Dendritic cell treated with granulocyte-macrophage colony-stimulating factor and Interleukin-4, amounts not matched to agents 40 ng/mL and 50 ng/mL, for 4 days (primary cell): Measurements from ENCODE around the gene CHCT1.
A peak's percentile ranks its signal among the peaks of the same experiment; 100 is the strongest.
"Not testable (repeated sequence)": the region's sequence is repeated elsewhere in the genome, so short reads cannot be mapped to it uniquely, and the experiment has no call there.

Experiments used
- H3K27ac Mint-ChIP-seq: one replicate; pipeline ENCODE4 v1.8.0; 2022; ENCODE audit warnings: mild to moderate bottlenecking, mixed read lengths
- H3K27me3 Mint-ChIP-seq: one replicate; pipeline ENCODE4 v1.8.0; 2022; ENCODE audit warnings: mild to moderate bottlenecking, mixed read lengths
- H3K36me3 Mint-ChIP-seq: one replicate; pipeline ENCODE4 v1.8.0; 2022; ENCODE audit warnings: low read depth, mixed read lengths
- H3K4me1 Mint-ChIP-seq: one replicate; pipeline ENCODE4 v1.8.0; 2022; ENCODE audit warnings: low read depth, mixed read lengths
- H3K4me3 Mint-ChIP-seq: one replicate; pipeline ENCODE4 v1.8.0; 2022; ENCODE audit warnings: mild to moderate bottlenecking, moderate library complexity, mixed read lengths
- H3K9me3 Mint-ChIP-seq: one replicate; pipeline ENCODE4 v1.8.0; 2022; ENCODE audit warnings: mixed read lengths
- intact Hi-C: fragments of 100-400 bp; cut with micrococcal nuclease; formaldehyde crosslinking; loops from one replicate; pipeline ENCODE4 v1.15.0; 2022

The CHCT1 gene

DNA sequence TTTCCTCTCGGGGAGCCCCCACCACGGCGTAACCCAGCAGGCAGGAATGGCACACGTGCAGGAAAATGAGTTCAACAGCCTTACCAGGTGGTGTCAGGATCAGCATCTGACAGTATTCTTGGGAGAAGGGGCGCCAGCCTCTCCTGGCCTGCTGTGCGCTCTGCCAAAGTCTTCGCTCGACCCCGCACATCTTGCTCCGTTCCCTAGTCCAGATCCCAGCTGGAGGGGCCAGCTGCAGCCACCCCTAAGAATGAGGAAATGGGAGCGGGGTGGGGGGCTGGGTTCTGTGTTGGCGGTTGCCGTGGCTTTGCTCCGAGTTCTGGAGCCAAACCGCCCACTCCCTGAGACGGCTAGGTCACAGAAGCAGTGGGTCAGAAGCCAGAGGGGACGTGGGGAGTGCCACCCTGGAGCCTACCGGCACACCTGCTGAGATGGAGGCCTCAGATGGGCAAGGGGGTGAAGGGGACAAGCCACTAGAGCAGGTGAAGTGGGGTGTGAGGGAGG, at the start of gene CHCT1:
TSS of gene CHCT1 (plus strand) at position 328 of the 504 bp plus-strand sequence. CDS start at position 432, 104 bp downstream.
- intact Hi-C loops = no loop called here
- H3K9me3 Mint-ChIP-seq = peaks cover 7% of the 10 kb centered on the region
- peaks cover 21% of the 10 kb centered on the region for H3K36me3 Mint-ChIP-seq
- H3K4me3 Mint-ChIP-seq = peak within 1 kb of the TSS; percentile 95
- H3K27ac Mint-ChIP-seq = peak within 1 kb of the TSS; percentile 98
- H3K27me3 Mint-ChIP-seq = peaks cover 3% of the 10 kb centered on the region
- H3K4me1 Mint-ChIP-seq = peaks cover 38% of the 10 kb centered on the region

DNA sequence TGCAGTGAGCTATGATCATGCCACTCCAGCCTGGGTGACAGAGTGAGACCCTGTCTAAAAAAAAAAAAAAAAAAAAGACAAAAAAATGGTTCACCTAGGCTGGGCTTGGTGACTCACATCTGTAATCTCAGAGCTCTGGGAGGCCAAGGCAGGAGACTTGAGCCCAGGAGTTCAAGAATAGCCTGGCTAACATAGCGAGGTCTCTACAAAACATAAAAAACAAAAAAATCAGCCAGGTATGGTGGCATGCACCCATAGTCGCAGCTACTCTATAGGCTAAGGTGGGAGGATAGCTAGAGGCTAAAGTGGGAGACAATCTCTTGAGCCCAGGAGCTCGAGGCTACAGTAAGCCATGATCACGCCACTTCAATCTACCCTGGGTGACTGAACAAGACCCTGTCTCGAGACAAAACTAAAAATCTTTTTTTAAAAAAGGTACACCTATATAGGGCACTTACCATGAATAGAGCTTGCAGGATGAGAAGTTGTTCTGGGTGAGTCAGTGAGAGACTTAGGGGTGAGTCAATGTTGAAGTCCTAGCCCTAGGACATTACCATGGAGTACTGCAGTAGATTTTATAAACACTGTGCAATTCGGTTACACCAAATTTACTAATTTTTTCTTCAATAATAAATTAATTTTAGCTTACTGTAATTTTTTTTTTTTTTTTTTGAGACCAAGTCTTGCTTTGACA, 49.4 kb upstream of the CHCT1 start:
- peaks cover 28% of the 10 kb centered on the region for H3K36me3 Mint-ChIP-seq
- peaks cover 28% of the 10 kb centered on the region for H3K4me1 Mint-ChIP-seq
- H3K9me3 Mint-ChIP-seq = no peaks in the 10 kb centered on the region
- intact Hi-C loops = no loop called here
- H3K27me3 Mint-ChIP-seq = no peaks in the 10 kb centered on the region
- H3K4me3 Mint-ChIP-seq = no peak overlapping the region
- no peak overlapping the region for H3K27ac Mint-ChIP-seq

DNA sequence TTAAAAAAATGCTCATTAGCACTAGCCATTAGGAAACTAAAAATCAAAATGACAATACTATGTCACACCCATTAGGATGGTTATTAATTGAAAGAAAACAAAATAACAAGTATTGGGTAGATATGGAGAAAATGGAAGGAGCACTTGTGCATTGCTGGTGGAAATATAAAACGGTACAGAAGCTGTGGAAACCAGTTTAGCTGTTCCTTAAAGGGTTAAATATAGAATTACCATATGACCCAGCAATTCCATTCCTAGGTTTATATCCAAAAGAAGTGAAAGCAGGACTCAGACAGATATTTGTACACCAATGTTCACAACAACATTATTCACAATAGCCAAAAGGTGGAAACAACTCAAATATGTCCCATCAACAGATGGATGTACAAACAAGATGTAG, 44.1 kb upstream of the CHCT1 start:
- intact Hi-C loops, H3K9me3 Mint-ChIP-seq, H3K4me3 Mint-ChIP-seq, H3K27me3 Mint-ChIP-seq, H3K27ac Mint-ChIP-seq: not testable (repeated sequence)
- Mint-ChIP-seq H3K4me1 (peaks cover 19% of the 10 kb centered on the region), H3K36me3 (peaks cover 49% of the 10 kb centered on the region)

DNA sequence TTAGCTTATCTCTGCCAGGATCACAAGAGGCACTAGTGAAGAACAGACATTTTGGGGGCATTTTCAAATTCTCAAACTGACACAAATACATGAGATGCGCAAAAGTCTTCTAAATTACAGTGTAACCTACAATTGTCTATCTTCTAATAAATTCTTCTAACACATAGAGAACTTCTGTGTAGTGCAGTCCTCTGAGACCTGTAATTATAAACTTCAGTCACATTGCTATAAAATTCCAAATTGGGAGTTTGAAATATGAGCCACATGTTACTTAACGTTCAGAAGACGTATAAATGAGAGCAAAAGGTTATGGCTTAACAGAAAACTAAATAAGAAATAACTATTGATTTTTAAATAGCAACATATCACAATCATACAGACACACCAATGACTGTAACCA, 42.8 kb upstream of the CHCT1 start:
- H3K4me3 Mint-ChIP-seq, intact Hi-C loops, H3K9me3 Mint-ChIP-seq, H3K27me3 Mint-ChIP-seq, H3K27ac Mint-ChIP-seq: not testable (repeated sequence)
- H3K36me3 Mint-ChIP-seq = peaks cover 47% of the 10 kb centered on the region
- peaks cover 24% of the 10 kb centered on the region for H3K4me1 Mint-ChIP-seq

DNA sequence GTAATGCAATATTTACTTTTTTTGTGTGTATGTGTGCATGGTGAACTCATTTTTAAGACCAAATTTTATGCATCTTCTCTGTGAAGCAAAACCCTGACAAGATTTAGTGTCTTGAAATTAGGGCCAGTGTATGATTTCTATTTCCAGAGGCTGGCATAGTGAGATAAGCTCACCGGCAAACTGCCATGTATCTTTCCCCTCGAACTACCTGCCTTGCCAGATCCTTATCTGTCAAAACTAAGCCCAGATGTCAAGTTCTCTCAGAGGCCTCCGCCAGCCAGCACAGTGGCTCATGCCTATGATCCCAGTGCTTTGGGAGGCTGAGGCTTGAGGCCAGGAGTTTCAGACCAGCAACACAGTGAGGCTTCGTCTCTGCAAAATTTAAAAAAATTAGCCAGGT, 40.3 kb upstream of the CHCT1 start:
- H3K4me3 Mint-ChIP-seq = no peak overlapping the region
- no peaks in the 10 kb centered on the region for H3K27me3 Mint-ChIP-seq
- H3K36me3 Mint-ChIP-seq = peaks cover 43% of the 10 kb centered on the region
- H3K9me3 Mint-ChIP-seq = no peaks in the 10 kb centered on the region
- intact Hi-C loops = no loop called here
- H3K27ac Mint-ChIP-seq = no peak overlapping the region
- H3K4me1 Mint-ChIP-seq = peaks cover 48% of the 10 kb centered on the region

DNA sequence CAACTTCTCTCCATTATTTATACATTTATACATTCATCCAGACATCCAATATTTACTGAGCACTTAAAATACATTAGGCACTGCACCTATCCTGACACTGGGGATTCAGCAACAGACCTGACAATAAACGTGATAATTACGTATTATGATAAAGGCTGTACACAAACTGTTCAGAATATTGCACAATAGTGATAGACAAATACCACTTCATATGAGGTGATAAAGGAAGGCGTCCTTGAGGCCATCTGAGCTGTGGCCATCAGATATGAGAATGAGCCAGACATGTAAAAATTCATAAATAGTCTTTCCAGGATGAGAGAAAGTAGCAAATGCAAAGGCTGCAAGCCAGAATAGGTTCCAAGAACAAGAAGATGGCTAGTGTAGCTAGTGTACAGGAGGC, 38.9 kb upstream of the CHCT1 start:
- Mint-ChIP-seq H3K27me3 (no peaks in the 10 kb centered on the region), H3K9me3 (no peaks in the 10 kb centered on the region), H3K36me3 (peaks cover 31% of the 10 kb centered on the region), H3K4me3 (no peak overlapping the region), H3K4me1 (peaks cover 54% of the 10 kb centered on the region), H3K27ac (no peak overlapping the region)
- intact Hi-C loops = no loop called here

DNA sequence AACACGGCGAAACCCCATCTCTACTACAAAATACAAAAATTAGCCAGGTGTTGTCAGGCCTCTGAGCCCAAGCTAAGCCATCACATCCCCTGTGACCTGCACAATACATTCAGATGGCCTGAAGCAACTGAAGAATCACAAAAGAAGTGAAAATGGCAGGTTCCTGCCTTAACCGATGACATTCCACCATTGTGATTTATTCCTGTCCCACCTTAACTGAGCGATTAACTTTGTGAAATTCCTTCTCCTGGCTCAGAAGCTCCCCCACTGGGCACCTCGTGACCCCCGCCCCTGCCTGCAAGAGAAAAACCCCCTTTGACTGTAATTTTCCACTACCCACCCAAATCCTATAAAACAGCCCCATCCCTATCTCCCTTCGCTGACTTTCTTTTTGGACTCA, 37.4 kb upstream of the CHCT1 start:
- intact Hi-C loops, H3K4me3 Mint-ChIP-seq, H3K27me3 Mint-ChIP-seq, H3K9me3 Mint-ChIP-seq: not testable (repeated sequence)
- Mint-ChIP-seq H3K27ac (peak overlapping the region; percentile 75), H3K36me3 (peaks cover 27% of the 10 kb centered on the region), H3K4me1 (peaks cover 66% of the 10 kb centered on the region)

DNA sequence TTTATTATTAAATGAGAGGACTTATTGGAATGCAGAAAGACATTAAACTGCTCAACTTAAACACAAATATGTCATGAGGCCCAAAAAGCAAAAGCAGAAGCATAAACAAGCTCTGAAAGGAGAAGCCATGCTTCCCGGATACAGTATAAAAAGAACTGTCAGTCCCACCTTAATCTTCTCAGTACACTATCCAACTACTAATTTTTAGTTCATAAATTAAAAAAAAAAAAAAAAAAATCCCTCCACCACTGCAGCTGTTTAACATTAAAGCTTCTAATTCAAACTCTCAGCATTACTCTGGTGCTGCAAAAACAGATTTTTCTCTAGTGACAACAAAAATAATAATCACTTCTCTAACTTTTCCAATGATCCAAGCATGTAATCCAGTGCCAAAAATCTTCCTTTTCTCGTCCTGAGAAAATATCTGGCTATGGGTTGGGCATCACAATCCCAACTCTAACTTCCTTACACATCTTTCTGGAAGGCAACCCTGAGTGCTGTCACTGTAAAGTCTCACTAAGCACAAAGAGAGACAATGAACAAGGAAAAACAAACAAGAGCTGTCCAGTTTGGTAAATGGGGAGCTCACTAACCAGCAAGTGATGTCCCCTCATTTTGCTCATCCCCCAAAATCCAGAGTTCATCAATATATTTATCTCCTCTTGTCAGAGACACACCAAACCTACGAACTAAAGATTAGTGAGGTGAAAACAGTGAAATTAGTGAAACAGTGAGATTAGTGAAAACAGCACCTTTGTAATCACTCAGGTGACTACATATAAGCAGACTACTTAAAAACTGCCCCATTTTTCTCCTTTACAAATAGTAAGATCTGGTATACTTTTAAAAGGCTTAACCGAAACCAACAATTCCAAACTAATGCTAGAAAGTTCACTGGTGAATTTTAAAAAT, 35.9 kb upstream of the CHCT1 start:
- H3K9me3 Mint-ChIP-seq = no peaks in the 10 kb centered on the region
- peak overlapping the region; percentile 75 for H3K27ac Mint-ChIP-seq
- H3K4me3 Mint-ChIP-seq = peak overlapping the region; percentile 45
- peaks cover 36% of the 10 kb centered on the region for H3K36me3 Mint-ChIP-seq
- intact Hi-C loops = no loop called here
- peaks cover 77% of the 10 kb centered on the region for H3K4me1 Mint-ChIP-seq
- H3K27me3 Mint-ChIP-seq = no peaks in the 10 kb centered on the region

DNA sequence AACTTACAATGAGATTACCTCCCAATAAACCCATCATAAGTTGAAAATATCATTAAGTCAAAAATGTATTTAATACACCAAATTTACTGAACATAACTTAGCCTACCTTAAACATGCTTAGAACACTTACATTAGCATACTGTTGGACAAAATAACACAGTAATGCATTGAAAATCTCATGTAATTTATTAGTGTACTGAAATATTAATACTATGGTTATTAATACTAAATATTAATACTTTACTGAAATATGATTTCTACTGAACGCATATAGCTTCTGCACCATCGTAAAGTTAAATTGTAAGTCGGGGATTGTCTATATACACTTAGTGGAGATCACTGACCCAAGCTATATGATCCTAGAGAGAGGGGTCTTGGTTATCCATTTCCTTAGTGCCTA, 34.6 kb upstream of the CHCT1 start:
- intact Hi-C loops = no loop called here
- Mint-ChIP-seq H3K36me3 (peaks cover 31% of the 10 kb centered on the region), H3K4me3 (no peak overlapping the region), H3K9me3 (no peaks in the 10 kb centered on the region), H3K27me3 (no peaks in the 10 kb centered on the region), H3K27ac (no peak overlapping the region), H3K4me1 (peaks cover 68% of the 10 kb centered on the region)

DNA sequence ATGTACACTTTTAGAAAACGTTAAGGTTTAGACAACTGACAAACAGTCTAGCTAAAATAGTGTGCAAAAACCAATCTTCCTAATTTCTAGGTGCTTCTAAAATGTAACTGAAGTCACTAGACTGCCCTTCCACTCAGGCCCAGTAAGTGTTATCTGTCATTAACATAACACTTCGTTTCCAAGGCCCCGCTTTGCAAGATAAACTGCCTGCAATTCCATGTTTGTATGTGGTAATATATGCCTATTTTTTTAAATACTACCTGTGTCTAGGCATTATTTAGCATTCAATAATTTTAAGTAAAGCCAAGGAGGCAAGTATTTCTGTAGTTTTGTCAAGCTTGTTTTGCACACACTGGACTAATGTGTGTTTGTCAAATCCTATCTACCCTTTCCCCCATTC, 33.5 kb upstream of the CHCT1 start:
- H3K4me3 Mint-ChIP-seq = no peak overlapping the region
- H3K4me1 Mint-ChIP-seq = peaks cover 68% of the 10 kb centered on the region
- no peaks in the 10 kb centered on the region for H3K9me3 Mint-ChIP-seq
- peaks cover 25% of the 10 kb centered on the region for H3K36me3 Mint-ChIP-seq
- H3K27ac Mint-ChIP-seq = peak overlapping the region; percentile 27
- intact Hi-C loops = no loop called here
- no peaks in the 10 kb centered on the region for H3K27me3 Mint-ChIP-seq

DNA sequence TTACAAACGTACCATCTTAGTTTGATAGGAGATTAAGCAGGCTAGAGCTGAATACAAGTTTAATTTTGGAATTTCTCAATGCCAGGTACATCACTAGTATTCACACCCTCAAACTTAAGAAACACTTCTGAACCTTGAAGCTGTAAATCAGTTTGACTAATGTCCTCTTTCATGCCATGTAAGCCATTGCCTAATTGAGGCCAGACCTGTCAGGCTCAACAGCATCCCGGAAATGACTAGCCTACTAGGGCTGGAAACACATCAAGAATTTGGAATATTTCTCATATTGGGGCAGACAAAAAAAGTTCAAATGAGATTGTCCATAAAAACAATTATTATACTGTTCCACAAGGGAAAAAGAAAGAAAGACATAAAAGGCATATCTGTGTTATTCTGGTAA, 32.1 kb upstream of the CHCT1 start:
- intact Hi-C loops = loop anchor here (5.0 to 10.0 kb wide), 2 partner anchors 47 to 295 kb away; no protein-coding TSS in a partner anchor
- Mint-ChIP-seq H3K27me3 (no peaks in the 10 kb centered on the region), H3K36me3 (peaks cover 17% of the 10 kb centered on the region), H3K4me1 (peaks cover 60% of the 10 kb centered on the region), H3K4me3 (peak overlapping the region; percentile 94), H3K27ac (peak overlapping the region; percentile 95), H3K9me3 (no peaks in the 10 kb centered on the region)

DNA sequence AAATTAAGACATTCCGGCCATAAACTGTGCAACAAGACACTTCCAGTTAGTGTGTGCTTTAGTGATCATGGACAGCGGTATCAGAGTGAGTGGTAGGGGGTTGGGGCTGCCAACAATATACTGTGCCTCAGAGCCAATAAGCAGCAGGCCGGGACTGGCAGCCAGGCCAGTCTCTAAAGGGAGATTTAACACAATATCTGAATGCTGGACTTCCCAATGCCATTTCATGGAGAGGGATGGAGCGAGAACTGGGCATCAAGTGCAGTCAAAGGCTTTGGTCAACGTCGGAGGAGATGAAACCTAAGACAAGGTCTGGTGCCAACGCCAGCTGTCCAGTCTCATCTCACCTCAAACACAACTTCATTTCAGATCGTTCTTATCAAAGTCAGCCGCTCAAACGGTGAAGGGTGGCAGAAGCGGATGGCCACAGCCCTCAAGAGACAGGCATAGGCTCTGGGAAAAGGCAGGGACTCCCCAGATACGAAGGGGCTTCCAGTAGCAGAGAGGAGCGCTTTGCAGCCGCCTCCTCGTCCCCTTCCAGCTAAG, 31.3 kb upstream of the CHCT1 start:
- Mint-ChIP-seq H3K4me3 (peak overlapping the region; percentile 94), H3K27me3 (no peaks in the 10 kb centered on the region), H3K4me1 (peaks cover 60% of the 10 kb centered on the region), H3K9me3 (no peaks in the 10 kb centered on the region), H3K27ac (peak overlapping the region; percentile 95), H3K36me3 (peaks cover 15% of the 10 kb centered on the region)
- intact Hi-C loops = loop anchor here (1.0 to 10.0 kb wide), 3 partner anchors 8 to 296 kb away; no protein-coding TSS in a partner anchor

DNA sequence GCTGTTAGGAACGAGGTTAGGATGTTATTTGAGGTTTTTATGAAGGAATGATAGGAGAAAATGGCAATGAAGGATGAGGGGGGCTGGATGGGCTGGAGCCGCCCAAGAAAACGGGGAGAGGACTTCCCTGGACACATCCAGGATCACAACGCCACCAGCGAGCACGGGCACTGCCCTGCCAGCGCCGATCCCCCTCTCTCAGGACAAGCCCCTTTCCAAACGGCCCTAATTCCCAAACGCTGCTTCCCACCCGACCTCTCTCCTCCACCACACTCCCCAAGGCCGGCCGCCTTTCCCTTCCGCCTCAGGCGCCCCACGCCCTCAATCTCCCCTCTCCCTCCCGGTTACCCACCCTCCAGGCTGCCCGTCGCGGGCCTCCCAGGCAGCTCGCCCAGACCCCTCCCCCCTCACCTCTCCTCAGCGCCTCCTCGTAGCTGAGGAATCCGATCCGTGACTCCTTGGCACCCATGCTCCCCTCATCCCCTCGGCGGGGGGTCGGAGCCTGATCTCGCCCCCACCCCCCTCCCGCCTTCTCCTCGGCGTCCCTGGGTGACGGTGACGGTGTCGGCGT, 30.7 kb upstream of the CHCT1 start:
- Mint-ChIP-seq H3K4me3 (peak overlapping the region; percentile 94), H3K27ac (peak overlapping the region; percentile 95), H3K9me3 (no peaks in the 10 kb centered on the region), H3K4me1 (peaks cover 60% of the 10 kb centered on the region), H3K36me3 (peaks cover 15% of the 10 kb centered on the region), H3K27me3 (no peaks in the 10 kb centered on the region)
- intact Hi-C loops = loop anchor here (1.0 to 10.0 kb wide), 3 partner anchors 8 to 297 kb away; no protein-coding TSS in a partner anchor
